ENCODE results near the gene PTF1A.

PTF1A gene

GRCh38 chr10:23192712-23193434 lies 761 bp downstream of the PTF1A start:
- H3K4me1 ChIP-seq (ENCODE audit: low read length): no peaks in the 10 kb centered on the region
- no peaks in the 10 kb centered on the region for H4K20me1 ChIP-seq (ENCODE audit: insufficient read depth, low read length)
- H2AFZ ChIP-seq (ENCODE audit: low read length): no peak overlapping the region
- H3K36me3 ChIP-seq (replicated peaks; ENCODE audit: insufficient read depth, low read length): no peaks in the 10 kb centered on the region
- no peak for DNase-seq
- H3K9ac ChIP-seq (ENCODE audit: low read length): no peak overlapping the region
- H3F3A ChIP-seq (ENCODE audit: insufficient read depth, low read length): no peaks in the 10 kb centered on the region
- H3K4me2 ChIP-seq (ENCODE audit: low read depth, low read length): no peak overlapping the region
- no peak for TF ChIP-seq CTCF (IDR thresholded peaks at IDR 0.05; ENCODE audit: low read length)
- no peak for TF ChIP-seq EZH2 (optimal IDR thresholded peaks at IDR 0.05; ENCODE audit: low read depth, low read length)
- no peak for TF ChIP-seq EZH2phosphoT487 (IDR thresholded peaks at IDR 0.05; ENCODE audit: low read length)
- H3K27me3 ChIP-seq (replicated peaks; ENCODE audit: insufficient read depth, low read length): no peaks in the 10 kb centered on the region
- no peak overlapping the region for H3K27ac ChIP-seq (ENCODE audit: low read length)
- H3K79me2 ChIP-seq (ENCODE audit: low read length): no peaks in the 10 kb centered on the region
- no peaks in the 10 kb centered on the region for H3K9me3 ChIP-seq (replicated peaks; ENCODE audit: insufficient read depth, low read length)
- H3K4me3 ChIP-seq (ENCODE audit: low read length): no peak overlapping the region
- no peaks in the 10 kb centered on the region for H3K9me2 ChIP-seq (replicated peaks; ENCODE audit: insufficient read depth, low read length)

GRCh38 chr10:23193435-23194074 lies 1.4 kb downstream of the PTF1A start:
- Histone ChIP-seq H3K27me3 (replicated peaks; ENCODE audit: insufficient read depth, low read length) (no peaks in the 10 kb centered on the region), H3K36me3 (replicated peaks; ENCODE audit: insufficient read depth, low read length) (no peaks in the 10 kb centered on the region), H3K4me2 (ENCODE audit: low read depth, low read length) (no peak overlapping the region), H3K9ac (ENCODE audit: low read length) (no peak overlapping the region), H2AFZ (ENCODE audit: low read length) (no peak overlapping the region), H3K9me3 (replicated peaks; ENCODE audit: insufficient read depth, low read length) (no peaks in the 10 kb centered on the region), H4K20me1 (ENCODE audit: insufficient read depth, low read length) (no peaks in the 10 kb centered on the region), H3K9me2 (replicated peaks; ENCODE audit: insufficient read depth, low read length) (no peaks in the 10 kb centered on the region), H3F3A (ENCODE audit: insufficient read depth, low read length) (no peaks in the 10 kb centered on the region), H3K27ac (ENCODE audit: low read length) (no peak overlapping the region), H3K79me2 (ENCODE audit: low read length) (no peaks in the 10 kb centered on the region), H3K4me1 (ENCODE audit: low read length) (no peaks in the 10 kb centered on the region), H3K4me3 (ENCODE audit: low read length) (no peak overlapping the region)
- DNase-seq: no peak
- TF ChIP-seq EZH2 (optimal IDR thresholded peaks at IDR 0.05; ENCODE audit: low read depth, low read length): no peak
- TF ChIP-seq CTCF (IDR thresholded peaks at IDR 0.05; ENCODE audit: low read length): no peak
- no peak for TF ChIP-seq EZH2phosphoT487 (IDR thresholded peaks at IDR 0.05; ENCODE audit: low read length)

GRCh38 chr10:23194471-23194965 lies 2.4 kb downstream of the PTF1A start:
- Histone ChIP-seq H3F3A (ENCODE audit: insufficient read depth, low read length) (no peaks in the 10 kb centered on the region), H3K4me2 (ENCODE audit: low read depth, low read length) (no peak overlapping the region), H3K27me3 (replicated peaks; ENCODE audit: insufficient read depth, low read length) (no peaks in the 10 kb centered on the region), H3K79me2 (ENCODE audit: low read length) (no peaks in the 10 kb centered on the region), H3K9me3 (replicated peaks; ENCODE audit: insufficient read depth, low read length) (no peaks in the 10 kb centered on the region), H3K27ac (ENCODE audit: low read length) (no peak overlapping the region), H3K9ac (ENCODE audit: low read length) (no peak overlapping the region), H2AFZ (ENCODE audit: low read length) (no peak overlapping the region), H3K9me2 (replicated peaks; ENCODE audit: insufficient read depth, low read length) (no peaks in the 10 kb centered on the region), H3K36me3 (replicated peaks; ENCODE audit: insufficient read depth, low read length) (no peaks in the 10 kb centered on the region), H3K4me1 (ENCODE audit: low read length) (no peaks in the 10 kb centered on the region), H4K20me1 (ENCODE audit: insufficient read depth, low read length) (no peaks in the 10 kb centered on the region), H3K4me3 (ENCODE audit: low read length) (no peak overlapping the region)
- no peak for DNase-seq
- TF ChIP-seq CTCF (IDR thresholded peaks at IDR 0.05; ENCODE audit: low read length) (no peak), EZH2phosphoT487 (IDR thresholded peaks at IDR 0.05; ENCODE audit: low read length) (no peak), EZH2 (optimal IDR thresholded peaks at IDR 0.05; ENCODE audit: low read depth, low read length) (no peak)

Measured in MM.1S (cell line).